ENCODE data around the gene F2RL3.

Gene F2RL3

GRCh38 chr19:16893686-16893989, 4.8 kb downstream of the F2RL3 start:
- no peak for DNase-seq (ENCODE audit: low read depth)
- no peak for TF ChIP-seq CTCF (conservative IDR thresholded peaks at IDR 0.05; ENCODE audit: low read depth, low read length)
- no peak overlapping the region for H3K4me3 ChIP-seq (ENCODE audit: low read depth, low read length)

- no peak overlapping the region for H3K4me3 ChIP-seq (ENCODE audit: low read depth, low read length)
- DNase-seq (ENCODE audit: low read depth), result no peak
- TF ChIP-seq CTCF (conservative IDR thresholded peaks at IDR 0.05; ENCODE audit: low read depth, low read length), result no peak
Observed at GRCh38 chr19:16894080-16894479, 5.3 kb downstream of the F2RL3 start.

GRCh38 chr19:16895467-16896145, 6.8 kb downstream of the F2RL3 start:
- peak; percentile 25 for DNase-seq (ENCODE audit: low read depth)
- TF ChIP-seq CTCF (conservative IDR thresholded peaks at IDR 0.05; ENCODE audit: low read depth, low read length), result no peak
- no peak overlapping the region for H3K4me3 ChIP-seq (ENCODE audit: low read depth, low read length)

- no peak for DNase-seq (ENCODE audit: low read depth)
- H3K4me3 ChIP-seq (ENCODE audit: low read depth, low read length), result peak overlapping the region; percentile 54
- TF ChIP-seq CTCF (conservative IDR thresholded peaks at IDR 0.05; ENCODE audit: low read depth, low read length), result no peak
Observed at GRCh38 chr19:16896146-16897028, 7.6 kb downstream of the F2RL3 start.

- no peak for TF ChIP-seq CTCF (conservative IDR thresholded peaks at IDR 0.05; ENCODE audit: low read depth, low read length)
- peak; percentile 97 for DNase-seq (ENCODE audit: low read depth)
- peak overlapping the region; percentile 63 for H3K4me3 ChIP-seq (ENCODE audit: low read depth, low read length)
Observed at GRCh38 chr19:16897029-16897855, 8.4 kb downstream of the F2RL3 start.

GRCh38 chr19:16897856-16898161, 9.0 kb downstream of the F2RL3 start:
- peak overlapping the region; percentile 63 for H3K4me3 ChIP-seq (ENCODE audit: low read depth, low read length)
- no peak for TF ChIP-seq CTCF (conservative IDR thresholded peaks at IDR 0.05; ENCODE audit: low read depth, low read length)
- peak; percentile 14 for DNase-seq (ENCODE audit: low read depth)
